ENCODE data around the gene RREB1. TPM values are rescaled to one million over a fixed set of nuclear protein-coding genes. Genes with fewer than 3 reads are reported as not detected.

RREB1 gene
- total RNA-seq, 1 donor: 52.2 TPM

DNA sequence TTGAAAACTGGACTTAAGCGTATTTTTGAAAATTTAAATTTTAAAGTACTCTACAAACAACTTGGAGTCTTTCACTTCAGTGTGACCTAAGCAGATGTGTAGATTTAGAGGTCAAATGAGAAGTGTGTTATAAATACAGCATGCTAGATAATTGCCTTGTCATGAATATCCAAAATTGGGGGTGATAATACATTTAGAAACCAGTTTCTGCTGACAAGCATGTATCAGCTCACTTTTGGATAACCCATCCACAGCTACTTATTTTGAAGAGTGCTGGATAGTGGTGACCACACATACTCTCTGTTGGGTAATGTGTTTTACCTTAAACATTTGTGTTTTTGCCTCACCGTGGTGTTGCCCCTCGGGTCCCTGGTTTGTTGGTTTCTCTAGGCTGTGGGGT lies 14.9 kb downstream of the RREB1 start:
- no peak for DNase-seq (ENCODE audit: low read depth in 2 of 3, low spot score in 2 of 3)

DNA sequence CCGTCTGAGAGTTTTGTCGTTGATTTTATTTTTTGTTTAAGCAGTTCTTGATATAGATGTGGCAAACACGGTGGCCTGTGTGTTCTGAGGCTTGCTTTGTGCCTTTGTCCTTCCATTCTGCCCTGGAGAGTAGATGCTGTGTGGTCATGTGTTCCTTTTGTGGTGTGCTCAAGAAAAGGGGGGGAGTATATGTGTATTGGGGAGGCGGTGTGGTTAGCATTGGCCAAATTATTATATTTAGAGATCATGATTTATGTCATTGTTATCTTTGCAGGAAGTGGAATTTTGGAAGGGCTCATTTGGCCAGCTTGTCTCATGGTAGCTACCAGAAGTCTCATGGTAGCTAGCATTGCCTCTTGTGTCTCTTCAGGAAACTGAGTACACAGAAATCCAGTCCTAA lies 16.4 kb downstream of the RREB1 start:
- no peak for DNase-seq (ENCODE audit: low read depth in 2 of 3, low spot score in 2 of 3)

DNA sequence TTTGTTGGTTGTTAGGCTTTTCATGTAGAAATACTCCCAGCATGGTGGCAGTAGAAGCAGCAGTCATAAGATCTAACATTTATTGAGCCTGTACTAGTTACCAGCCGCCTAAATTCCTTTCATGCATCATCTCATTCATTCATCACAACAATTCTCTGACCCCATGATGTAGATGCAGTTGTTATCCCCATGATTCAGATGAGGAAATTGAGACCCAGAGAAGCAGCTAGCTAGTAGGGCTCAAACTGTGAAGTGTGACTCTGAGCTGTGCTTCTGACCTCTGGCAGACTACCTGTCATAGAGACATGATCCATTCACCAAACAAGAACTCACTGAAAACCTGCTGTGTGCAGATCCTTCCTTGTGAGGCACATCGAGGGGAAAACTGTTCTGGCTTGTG lies 16.9 kb downstream of the RREB1 start:
- no peak for DNase-seq (ENCODE audit: low read depth in 2 of 3, low spot score in 2 of 3)

DNA sequence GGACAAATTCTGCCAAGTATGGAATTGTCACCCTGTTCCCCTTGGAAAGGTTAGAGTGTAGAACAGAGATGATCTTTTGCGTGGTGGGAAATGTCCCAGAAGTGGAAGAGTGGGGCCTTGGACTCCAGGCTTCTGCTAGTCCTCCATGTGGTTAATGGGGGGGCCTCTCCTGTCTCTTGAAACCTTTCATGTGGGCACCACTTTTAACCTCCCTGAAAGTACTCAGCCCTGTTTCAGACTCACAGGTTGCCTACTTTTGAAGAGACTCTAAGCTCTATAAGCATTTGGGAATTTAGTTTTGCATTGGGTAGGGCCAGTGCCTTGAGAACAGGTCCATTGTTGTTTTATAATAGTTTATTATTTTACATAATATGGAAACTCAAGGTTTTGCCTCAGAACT lies 17.5 kb downstream of the RREB1 start:
- DNase-seq (ENCODE audit: low read depth in 2 of 3, low spot score in 2 of 3): no peak

DNA sequence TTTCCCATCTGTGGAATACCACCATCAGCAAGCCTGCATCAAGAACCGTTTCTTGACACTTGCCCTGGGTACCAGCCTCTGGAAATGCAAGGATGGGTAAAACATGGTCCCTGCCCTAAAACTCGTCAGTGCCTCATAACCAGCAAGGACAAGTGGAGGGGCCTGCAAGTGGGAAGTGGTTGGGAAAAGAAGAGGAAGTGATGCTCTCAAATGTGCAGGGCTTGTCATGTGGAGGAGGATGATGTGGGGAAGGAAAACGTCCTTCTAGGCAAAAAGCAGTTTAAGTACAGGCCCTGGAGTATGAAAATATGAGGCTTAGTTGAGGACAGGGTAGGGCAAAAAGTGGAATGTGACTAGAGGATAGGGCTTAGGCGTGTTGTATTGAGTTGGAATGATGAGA lies 19.0 kb downstream of the RREB1 start:
- no peak for DNase-seq (ENCODE audit: low read depth in 2 of 3, low spot score in 2 of 3)

DNA sequence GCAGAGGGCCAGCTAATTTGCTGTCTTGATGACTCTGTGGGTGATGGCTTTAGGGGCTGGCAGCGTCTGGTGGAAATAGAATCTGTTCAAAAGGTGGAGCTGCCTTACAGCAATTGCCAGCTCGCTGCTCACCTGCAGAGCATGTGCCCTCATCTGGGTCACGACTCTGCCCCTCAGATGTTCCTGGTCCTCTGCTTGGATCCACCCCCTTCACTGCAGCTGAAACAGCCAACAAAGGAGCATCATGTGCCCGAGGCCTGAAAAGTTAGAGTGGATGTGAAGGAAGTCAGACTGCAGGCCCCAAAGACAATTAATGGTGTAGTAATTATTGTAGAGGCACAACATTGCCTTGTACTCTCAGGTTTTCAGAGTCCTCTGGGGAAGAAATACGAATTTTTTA lies 19.9 kb downstream of the RREB1 start:
- DNase-seq (ENCODE audit: low read depth in 2 of 3, low spot score in 2 of 3): no peak

DNA sequence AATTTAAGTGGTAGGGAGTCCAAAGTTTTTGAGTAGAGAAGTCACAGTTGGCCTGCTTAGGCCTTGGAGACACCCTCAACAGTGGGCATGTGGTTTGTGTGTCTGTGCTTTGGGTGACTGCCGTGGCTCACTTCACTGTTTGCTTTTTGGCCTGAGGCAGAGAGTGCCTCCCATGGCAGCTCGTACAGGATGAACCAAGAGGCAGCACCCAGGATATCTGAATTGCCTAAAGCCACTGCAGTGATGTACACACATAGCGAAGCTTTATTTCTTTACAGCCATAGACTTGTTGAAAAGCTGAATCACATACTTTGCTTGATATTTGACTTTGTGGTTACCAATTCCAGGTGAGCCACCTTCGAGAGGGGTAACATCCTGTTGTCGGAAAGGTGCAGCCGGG lies 21.6 kb downstream of the RREB1 start:
- DNase-seq (ENCODE audit: low read depth in 2 of 3, low spot score in 2 of 3): no peak

DNA sequence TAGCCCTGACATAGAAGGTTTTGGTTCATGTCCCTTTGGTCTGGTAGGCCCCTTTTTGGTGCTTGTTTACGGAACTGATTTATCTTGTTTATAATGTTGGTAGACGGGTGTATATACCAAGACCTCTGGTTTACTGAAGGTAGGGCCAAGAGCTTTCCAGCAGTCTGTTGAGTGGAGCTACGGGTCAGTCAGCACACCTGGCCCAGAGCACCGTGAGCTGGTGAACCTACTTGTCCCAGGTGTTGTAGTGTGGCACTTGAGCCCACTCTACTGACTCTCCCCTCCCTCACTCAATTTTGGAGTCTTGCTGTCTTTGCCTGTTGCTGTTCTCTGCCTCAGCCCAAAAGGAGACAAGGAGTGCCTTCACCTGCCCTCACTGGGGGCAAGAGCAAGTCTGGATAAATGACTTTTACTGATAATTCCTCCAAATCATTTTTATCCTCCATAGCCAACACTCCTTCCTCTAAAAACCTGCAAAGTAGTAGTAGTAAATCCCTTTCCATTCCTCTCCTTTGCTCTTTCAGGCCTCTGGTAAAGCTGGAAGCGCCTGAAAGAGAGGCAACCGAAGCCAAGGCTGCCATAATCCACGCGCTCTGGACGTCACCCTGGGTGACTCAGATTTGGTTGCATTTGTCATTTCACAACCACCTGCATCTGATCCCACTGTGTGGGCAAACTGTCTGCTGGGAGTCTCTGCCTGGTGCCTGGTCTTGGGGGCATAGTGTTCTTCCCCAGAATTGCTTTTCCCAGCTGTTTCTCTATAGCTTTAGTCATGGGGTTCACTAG lies 22.2 kb downstream of the RREB1 start:
- DNase-seq (ENCODE audit: low read depth in 2 of 3, low spot score in 2 of 3): peak in 1 of 3 donors; percentile 44

DNA sequence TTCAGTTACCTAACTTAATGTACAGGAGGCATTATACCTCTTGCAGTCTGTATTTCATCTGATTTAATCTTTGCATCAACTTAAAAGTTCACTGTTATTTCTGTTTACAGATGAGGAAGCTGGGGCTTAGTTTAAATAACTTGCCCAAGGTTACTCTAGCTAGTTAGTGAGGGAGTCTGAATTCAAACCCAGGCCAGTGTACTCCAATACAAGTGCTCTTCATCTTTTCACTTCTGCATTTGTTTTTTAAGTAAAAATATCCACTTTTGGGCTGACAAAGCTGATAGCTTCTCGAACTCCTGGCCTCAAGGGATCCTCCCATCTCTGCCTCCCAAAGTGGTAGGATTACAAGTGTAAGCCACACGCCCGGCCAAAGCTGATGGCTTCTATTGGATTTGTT lies 23.6 kb downstream of the RREB1 start:
- no peak for DNase-seq (ENCODE audit: low read depth in 2 of 3, low spot score in 2 of 3)

DNA sequence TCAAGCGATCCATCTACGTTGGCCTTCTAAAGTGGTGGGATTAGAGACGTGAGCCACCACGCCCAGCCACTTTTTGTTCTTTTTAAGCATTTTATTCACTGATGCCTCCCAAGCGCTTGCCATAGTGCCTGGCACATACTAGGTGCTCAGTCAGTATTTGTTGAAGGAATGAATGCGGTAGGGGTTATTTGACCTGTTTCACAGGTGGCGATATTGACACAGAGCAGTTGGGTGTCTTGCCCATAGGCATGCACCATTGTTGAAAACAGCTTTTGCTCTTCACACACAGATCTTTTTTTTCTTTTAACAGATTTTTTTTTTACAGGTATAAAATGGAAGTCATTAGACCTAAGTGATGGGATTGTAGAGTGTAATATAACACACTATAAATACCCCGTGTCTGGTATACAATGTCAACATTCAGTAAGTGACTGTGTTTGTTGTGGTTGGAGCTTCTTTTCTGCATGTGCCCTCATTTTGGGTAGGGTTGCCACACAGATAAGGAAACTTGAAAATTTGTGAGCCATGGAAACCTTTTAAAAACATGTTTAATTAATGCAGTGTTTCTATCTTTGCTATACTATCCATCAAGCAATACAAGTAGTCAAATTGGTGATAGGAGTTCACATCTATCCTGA lies 24.8 kb downstream of the RREB1 start:
- DNase-seq (ENCODE audit: low read depth in 2 of 3, low spot score in 2 of 3): no peak

DNA sequence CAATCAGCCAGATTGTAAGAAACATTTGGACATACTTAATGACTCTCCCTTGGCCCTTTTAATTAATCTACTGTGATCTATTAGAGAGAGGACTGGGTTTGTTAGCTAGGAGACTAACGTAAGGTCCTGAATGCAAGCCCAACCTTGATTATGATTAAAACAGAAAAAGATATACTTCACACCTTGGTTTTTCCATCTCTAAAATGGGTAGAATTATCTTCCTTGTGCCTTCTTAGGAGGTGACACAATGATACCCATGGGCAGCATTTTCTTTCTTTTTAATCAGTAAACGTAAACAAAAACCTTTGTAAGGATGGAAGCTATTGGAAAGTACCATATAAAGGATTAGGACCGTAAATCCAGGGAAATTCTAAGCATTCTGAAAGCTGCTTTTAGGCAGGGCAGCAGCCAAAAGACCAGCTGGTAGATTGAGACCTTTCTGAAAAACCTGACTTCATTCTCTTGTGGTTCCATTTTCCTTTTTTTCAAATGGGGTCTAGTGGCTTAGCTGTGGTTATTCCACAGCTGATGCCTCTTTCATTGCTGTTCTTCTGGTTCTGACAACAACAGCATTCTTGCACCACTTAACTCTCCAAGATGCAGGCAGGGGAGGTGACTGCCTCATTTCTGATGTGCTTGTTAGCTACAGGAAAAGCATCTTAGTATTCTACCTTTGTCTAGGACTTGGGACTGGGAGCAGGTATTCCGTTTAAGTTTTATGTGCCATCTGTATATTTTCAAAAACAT lies 27.4 kb downstream of the RREB1 start:
- DNase-seq (ENCODE audit: low read depth in 2 of 3, low spot score in 2 of 3): no peak

DNA sequence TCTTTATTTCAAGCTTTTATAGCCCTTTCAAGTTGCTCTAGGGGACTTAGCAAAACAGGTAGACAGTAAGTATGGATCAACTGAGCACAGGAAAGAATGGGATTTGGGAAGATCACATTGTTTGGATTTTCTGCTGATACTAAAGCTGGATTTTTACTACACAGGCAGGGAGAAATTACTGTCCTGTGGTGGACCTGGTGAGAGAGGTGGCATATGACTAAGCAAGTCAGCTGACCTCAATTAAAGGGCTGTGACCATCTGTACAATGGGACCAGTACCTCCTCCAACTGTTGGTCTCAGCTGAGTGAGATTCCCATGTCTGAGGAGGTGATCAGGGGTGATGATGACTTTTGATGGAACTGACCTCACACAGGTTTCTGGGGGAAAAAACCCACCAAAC lies 28.0 kb downstream of the RREB1 start:
- DNase-seq (ENCODE audit: low read depth in 2 of 3, low spot score in 2 of 3): no peak

DNA sequence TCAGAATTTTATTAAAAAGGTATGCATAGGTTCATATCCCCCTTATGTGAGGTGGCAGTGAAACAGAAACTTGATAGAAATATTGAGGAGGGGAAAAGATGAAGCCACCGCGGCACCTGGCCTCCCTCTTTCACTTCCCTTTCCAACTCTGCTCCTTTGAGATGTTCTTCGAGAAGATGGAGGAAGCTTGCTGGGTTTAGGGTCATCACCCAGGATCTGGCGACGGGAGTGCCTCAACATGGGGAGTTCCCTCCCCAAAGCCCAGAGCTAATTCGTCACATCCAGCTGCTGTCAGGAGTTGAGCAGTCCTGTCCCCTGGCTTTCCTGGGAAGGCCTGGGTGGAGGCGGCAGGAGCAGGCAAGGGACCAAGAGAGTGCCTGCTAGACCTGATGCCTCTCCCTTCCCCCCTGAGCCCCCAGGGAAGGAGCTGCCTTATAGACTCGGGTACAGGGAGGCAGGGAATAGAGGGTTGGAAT lies 29.1 kb downstream of the RREB1 start:
- no peak for DNase-seq (ENCODE audit: low read depth in 2 of 3, low spot score in 2 of 3)

DNA sequence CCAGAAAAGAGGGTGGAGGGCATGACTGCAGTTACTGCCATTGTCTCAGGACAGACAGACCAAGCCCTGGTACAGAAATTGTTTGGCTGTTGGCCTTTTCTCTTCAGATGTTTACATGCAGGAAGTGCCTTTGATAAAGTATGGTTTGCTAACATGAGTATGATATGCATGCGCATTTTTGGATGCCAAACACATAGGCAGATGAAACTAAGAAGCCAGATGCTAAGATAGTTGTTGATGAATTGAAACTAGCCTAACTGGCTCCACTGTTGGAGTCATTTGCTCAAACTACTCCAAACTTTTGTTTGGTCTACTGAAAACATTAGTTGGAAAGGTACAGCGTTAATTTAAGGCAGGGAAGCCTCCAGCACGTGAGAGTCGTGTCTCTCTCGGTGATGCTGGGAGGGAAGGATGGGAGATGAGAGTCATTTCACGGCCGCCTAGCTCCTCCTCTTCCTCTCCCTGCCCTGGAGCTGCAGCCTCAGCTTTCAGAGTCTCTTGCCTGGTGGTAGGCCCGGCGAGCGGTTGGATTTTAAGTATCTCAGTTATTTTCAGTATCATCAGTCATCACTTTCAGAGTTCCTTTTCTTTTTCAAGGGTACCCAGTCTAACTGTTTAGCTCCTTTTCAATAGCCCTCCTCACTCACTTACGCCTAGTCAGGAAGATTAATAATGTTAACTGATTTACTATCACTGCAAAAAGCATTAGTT lies 29.7 kb downstream of the RREB1 start:
- peak in 1 of 3 donors; percentile 56 for DNase-seq (ENCODE audit: low read depth in 2 of 3, low spot score in 2 of 3)

DNA sequence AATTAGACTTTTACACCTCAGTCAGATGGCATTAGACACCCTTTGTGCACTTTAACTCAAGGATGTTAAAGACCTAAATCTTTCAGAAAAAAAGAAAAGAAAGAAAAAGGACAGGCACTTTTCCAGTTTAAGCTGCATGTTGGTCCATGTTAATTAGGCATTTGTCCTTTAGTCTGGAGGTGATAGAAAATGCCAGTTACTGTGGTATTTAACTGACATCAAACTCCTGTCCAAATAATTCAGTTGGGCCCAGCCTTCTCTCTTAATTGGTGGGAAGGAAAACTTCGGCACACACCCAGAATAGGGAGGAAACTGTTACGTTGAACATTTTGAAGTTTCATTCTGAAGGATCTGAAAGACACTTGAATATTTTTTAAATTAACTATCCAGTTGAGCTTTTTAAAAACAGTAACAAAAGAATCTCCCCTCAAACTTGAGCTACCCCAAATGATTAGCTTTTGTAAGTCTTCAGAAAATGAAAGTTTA lies 30.3 kb downstream of the RREB1 start:
- DNase-seq (ENCODE audit: low read depth in 2 of 3, low spot score in 2 of 3): no peak

DNA sequence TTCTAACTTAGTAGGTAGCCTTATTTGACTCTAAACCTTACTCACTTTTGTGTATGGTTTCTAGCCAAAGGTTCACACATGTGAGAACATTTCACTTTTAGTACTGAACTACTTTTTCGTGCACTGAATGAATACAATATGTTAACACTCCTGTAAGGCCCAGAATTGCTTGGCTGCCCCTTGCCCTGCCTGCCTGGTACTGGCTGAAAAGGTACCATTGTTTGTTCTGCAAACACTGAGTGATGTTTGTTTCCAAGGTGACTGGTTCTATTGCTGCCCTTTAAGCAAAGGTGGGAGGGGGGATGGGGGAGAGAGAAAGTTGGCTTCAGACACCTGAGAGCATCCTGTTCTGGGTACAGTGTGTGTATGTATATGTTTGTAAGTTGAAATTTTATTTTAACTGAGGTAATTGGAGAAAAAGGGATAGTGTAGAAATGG lies 31.2 kb downstream of the RREB1 start:
- DNase-seq (ENCODE audit: low read depth in 2 of 3, low spot score in 2 of 3): no peak

DNA sequence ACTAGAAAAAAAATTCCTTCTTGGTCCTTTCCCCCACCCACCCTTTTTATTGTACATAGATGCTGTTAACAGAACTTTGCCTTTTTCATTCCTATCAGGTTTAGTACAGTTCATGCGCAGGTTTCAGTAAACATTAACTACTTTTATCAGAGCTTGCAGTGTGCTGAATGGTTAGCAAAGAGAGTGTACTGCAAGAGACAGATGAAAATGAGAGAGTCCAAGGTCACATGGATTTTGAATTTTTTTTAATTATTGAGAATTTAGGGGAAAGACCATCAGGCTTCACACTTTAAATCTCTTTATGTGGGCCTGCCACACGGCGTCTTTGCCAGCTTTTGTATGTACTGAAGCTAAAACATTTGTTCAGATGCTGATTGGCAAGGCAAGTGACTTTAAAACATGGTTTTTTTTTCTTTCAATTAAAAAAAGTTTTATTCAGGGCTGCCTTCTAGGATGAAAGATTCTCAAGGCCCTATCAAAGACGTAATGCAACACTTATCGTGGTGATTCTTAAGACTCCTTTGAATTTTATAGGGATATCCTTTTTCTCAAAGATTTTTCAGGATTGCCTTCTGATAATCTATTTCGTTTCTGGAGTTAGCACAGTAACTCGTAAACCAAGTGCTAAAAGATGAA lies 32.2 kb downstream of the RREB1 start:
- no peak for DNase-seq (ENCODE audit: low read depth in 2 of 3, low spot score in 2 of 3)

DNA sequence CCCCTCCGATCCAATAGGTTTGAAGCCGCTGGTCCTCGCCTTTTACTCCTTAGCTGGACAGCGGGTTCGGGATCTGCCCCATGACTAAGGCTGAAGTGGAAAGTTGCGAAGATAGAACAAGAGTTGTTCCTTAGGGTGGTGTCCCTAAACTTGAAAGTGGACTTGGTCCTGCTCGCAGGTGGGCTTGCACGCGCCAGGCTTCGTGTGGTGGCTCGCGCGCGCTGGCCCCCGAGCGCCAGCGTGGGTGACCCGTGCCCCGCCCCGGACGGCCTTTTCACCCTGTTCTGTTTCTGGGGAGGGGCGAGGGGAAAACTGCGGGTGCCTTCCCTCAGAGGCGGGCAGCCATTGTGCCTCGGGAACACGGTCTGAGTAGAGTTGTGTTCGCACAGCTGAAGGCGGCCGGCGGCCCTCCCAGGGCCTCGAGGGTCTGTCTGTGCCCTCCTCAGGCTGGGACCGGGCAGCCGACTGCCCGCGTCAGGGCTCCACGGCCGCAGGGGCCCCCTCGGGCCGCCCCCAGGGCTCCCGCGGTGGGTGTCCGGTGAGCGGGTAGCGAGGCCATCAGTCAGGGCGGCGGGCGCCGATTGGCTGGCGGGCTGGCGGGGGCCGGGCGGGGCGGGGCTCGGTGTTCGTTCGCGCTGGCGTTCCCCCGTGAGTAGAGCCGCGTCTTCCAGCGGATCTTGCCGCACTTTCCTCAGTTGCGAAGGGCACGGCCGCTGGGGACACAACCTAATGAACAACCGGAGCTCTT lies 33.0 kb downstream of the RREB1 start:
- peak; percentile 58 to 77 (median 73) for DNase-seq (ENCODE audit: low read depth in 2 of 3, low spot score in 2 of 3)

DNA sequence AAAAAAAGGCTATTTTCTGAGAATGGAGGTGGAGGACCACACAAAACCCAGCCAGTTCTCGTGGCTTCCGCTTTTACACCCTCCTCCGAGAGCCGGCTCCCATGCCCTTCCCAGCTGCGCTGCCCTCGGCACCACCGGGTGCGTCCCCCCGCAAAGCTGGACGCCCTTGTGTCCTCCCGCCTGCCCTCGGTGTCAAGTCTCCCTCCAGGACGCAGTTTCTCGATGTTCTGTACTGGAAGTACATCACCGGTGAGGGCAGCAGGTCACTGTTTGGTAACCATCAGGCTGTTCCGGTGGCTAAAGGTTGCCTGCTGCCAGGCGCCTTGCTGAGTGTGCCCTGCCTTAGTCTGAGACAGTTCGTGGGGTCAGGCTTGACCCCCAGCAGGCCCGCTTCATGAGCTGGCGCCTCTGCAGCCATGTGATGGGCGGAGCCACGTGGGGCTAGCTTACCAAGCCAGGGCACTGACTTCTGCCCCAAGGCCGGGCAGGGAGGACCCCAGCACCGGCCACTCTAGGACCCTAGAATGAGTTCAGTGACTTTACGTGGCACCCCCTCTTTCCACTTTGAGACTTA lies 34.6 kb downstream of the RREB1 start:
- no peak for DNase-seq (ENCODE audit: low read depth in 2 of 3, low spot score in 2 of 3)

Data from hematopoietic multipotent progenitor cell (in vitro differentiated cells).